ENCODE results near the gene NUP62CL. TPM values are rescaled to one million over a fixed set of nuclear protein-coding genes. Genes with fewer than 3 reads are reported as not detected.
"Not testable (repeated sequence)": the region's sequence is repeated elsewhere in the genome, so short reads cannot be mapped to it uniquely, and the experiment has no call there.

Gene NUP62CL
- total RNA-seq, 4 donors from 2014 or later: 1.3 to 4.2 (median 2.6) TPM

DNA sequence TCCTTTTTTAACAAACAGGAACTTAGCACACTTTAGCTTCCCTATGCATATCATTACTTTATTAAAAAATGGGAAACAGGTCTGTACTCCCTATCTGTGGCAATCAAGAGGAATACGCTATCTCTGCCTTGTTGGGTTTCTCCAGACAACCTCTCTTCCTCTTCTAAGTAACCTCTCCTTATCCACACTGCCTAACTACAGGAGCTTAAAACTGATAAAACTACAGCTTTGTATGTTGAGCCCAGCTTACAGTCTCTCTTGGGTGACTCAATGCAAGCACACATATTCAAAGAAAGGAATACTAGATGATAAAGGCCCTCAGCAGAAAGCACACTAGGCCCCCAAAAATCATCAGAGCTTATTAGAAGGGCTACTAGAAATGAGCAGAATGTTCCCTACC lies 8.9 kb downstream of the NUP62CL start:
- no peak overlapping the region for H3K4me3 ChIP-seq (ENCODE audit: low read depth, poor library complexity, severe bottlenecking)
- intact Hi-C loops (cut with DNase I; ENCODE audit: low total_unique reads): no loop called here
- no peak for DNase-seq (ENCODE audit: low spot score in 2 of 2)
- TF ChIP-seq, protein P1, sequence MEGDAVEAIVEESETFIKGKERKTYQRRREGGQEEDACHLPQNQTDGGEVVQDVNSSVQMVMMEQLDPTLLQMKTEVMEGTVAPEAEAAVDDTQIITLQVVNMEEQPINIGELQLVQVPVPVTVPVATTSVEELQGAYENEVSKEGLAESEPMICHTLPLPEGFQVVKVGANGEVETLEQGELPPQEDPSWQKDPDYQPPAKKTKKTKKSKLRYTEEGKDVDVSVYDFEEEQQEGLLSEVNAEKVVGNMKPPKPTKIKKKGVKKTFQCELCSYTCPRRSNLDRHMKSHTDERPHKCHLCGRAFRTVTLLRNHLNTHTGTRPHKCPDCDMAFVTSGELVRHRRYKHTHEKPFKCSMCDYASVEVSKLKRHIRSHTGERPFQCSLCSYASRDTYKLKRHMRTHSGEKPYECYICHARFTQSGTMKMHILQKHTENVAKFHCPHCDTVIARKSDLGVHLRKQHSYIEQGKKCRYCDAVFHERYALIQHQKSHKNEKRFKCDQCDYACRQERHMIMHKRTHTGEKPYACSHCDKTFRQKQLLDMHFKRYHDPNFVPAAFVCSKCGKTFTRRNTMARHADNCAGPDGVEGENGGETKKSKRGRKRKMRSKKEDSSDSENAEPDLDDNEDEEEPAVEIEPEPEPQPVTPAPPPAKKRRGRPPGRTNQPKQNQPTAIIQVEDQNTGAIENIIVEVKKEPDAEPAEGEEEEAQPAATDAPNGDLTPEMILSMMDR (IDR thresholded peaks at IDR 0.05): no peak
- no peak for TF ChIP-seq POLR2A (IDR thresholded peaks at IDR 0.05)
- WGBS, 2 donors: 81 to 82% methylated on average over 1 of the region's 1 CpG

DNA sequence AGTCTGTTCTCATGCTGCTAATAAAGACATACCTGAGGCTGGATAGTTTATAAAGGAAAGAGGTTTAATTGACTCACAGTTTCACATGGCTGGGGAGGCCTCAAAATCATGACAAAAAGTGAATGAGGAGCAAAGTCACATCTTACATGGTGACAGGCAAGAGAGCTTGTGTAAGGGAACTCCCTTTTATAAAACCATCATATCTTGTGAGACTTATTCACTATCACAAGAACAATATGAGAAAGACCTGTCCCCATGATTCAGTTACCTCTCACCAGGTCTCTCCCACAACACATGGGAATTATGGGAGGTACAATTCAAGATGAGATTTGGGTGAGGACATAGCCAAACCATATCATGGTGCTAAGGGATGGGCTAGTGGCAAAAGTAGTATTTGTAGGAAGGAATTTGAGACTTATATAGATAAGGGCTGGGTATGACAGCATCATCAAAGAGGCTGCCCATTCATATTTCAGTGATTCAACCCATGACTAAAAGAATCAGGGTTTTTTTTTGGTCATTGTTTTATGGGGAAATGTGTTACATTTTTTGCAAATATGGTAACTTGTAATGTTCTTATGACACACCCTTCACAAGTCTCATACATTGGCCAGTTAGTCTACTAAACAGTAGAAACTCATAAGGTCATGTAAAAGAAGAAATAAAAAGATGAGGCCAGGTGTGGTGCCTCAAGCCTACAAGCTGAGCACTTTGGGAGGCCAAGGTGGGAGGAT lies 34.7 kb downstream of the NUP62CL start:
- no peak overlapping the region for H3K4me3 ChIP-seq (ENCODE audit: low read depth, poor library complexity, severe bottlenecking)
- TF ChIP-seq, protein P1 (IDR thresholded peaks at IDR 0.05): no peak
- TF ChIP-seq POLR2A (IDR thresholded peaks at IDR 0.05): no peak
- DNase-seq (ENCODE audit: low spot score in 2 of 2): no peak
- intact Hi-C loops (cut with DNase I; ENCODE audit: low total_unique reads): no loop called here

DNA sequence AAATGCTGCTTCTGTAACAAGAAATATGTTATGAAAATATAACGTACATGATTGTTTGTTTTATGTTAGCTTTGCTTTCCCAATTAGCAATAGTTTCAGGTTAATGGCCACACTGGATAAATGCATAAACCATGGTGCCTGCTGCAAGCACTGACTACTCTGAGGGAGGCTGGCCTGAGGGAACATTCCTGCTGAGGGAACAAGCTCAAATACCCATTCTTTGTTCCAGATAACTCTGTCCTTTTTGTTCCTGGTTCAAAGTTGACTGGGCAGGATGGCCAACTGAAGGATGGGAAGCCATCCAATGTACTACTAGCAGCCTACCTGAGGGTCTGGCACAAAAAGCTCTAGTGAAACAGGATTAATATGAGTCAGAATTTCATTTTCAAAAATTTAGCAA lies 37.5 kb downstream of the NUP62CL start:
- WGBS, 2 donors: 72% methylated on average over 1 of the region's 1 CpG
- DNase-seq (ENCODE audit: low spot score in 2 of 2): no peak
- TF ChIP-seq POLR2A (IDR thresholded peaks at IDR 0.05): no peak
- TF ChIP-seq, protein P1 (IDR thresholded peaks at IDR 0.05): no peak
- intact Hi-C loops (cut with DNase I; ENCODE audit: low total_unique reads): loop anchor here (10.0 kb wide), 1 partner anchor 924 kb away; no protein-coding TSS in a partner anchor
- H3K4me3 ChIP-seq (ENCODE audit: low read depth, poor library complexity, severe bottlenecking): no peak overlapping the region

DNA sequence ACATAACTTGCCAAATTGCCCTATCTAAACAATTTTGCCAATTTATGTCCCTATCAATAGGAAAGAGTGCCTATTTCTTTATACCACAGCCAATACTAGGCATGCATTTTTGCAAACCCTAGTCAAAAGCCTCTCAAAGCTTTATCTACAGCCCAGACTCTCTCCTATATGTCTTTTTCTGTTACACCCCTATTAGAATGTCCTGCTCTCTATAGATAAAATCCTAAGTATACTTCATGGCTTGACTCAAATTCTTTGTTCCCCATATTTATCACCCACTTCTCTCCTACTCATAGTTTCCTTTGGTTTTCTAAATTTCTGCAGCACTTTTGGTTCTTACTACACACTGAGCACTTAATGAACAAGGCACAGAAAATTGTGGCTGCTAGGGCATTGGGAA lies 38.0 kb downstream of the NUP62CL start:
- TF ChIP-seq, protein P1 (IDR thresholded peaks at IDR 0.05): no peak
- TF ChIP-seq POLR2A (IDR thresholded peaks at IDR 0.05): no peak
- intact Hi-C loops (cut with DNase I; ENCODE audit: low total_unique reads): loop anchor here (10.0 kb wide), 1 partner anchor 923 kb away; no protein-coding TSS in a partner anchor
- H3K4me3 ChIP-seq (ENCODE audit: low read depth, poor library complexity, severe bottlenecking): no peak overlapping the region
- DNase-seq (ENCODE audit: low spot score in 2 of 2): no peak

DNA sequence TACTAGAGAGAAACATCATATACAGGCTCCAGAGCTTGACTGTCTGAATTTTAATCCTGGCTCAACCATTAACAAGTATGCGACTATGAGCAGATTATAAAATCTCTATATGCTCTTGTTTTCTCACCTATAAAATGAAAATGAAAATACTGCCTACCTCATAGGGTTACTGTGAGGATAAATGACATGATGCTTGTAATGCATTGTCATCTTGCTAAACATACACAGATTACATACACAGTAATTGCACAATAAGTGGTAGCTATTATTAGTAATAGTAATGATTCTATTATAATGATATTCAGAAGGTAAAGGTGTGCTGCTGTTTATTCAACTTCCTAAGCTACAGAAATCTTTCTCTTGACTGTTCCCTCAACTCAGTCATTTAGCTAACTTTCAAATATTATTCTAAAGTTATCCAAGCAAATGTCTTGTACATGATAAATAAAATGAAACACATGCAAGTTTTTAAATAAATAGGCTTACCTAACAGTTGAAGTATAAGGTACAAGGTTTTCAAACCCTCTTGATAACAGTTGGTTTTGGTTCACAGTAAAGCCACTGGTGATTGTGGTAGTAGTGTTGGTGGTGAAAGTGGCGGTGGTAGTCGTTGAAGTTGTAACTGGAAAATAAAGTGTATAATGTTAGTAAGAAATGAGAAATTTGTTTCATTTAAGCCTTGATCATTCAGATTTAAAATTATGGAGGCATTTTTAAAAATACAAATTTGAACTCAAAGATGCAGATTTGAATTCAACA lies 38.9 kb downstream of the NUP62CL start:
- 85 to 92% methylated on average over 3 of the region's 3 CpGs for whole genome bisulfite sequencing, 2 donors
- no peak for DNase-seq (ENCODE audit: low spot score in 2 of 2)
- intact Hi-C loops (cut with DNase I; ENCODE audit: low total_unique reads): loop anchor here (10.0 kb wide), 1 partner anchor 923 kb away; no protein-coding TSS in a partner anchor
- no peak overlapping the region for H3K4me3 ChIP-seq (ENCODE audit: low read depth, poor library complexity, severe bottlenecking)
- TF ChIP-seq, protein P1 (IDR thresholded peaks at IDR 0.05): no peak
- TF ChIP-seq POLR2A (IDR thresholded peaks at IDR 0.05): no peak

DNA sequence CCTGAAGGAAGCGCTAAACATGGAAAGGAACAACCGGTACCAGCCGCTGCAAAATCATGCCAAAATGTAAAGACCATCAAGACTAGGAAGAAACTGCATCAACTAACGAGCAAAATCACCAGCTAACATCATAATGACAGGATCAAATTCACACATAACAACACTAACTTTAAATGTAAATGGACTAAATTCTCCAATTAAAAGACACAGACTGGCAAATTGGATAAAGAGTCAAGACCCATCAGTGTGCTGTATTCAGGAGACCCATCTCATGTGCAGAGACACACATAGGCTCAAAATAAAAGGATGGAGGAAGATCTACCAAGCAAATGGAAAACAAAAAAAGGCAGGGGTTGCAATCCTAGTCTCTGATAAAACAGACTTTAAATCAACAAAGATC lies 48.6 kb downstream of the NUP62CL start:
- DNase-seq (ENCODE audit: low spot score in 2 of 2); intact Hi-C loops (cut with DNase I; ENCODE audit: low total_unique reads); H3K4me3 ChIP-seq (ENCODE audit: low read depth, poor library complexity, severe bottlenecking): not testable (repeated sequence)
- no CpG with 5 or more reads among the region's 4 CpGs for WGBS, 2 donors

DNA sequence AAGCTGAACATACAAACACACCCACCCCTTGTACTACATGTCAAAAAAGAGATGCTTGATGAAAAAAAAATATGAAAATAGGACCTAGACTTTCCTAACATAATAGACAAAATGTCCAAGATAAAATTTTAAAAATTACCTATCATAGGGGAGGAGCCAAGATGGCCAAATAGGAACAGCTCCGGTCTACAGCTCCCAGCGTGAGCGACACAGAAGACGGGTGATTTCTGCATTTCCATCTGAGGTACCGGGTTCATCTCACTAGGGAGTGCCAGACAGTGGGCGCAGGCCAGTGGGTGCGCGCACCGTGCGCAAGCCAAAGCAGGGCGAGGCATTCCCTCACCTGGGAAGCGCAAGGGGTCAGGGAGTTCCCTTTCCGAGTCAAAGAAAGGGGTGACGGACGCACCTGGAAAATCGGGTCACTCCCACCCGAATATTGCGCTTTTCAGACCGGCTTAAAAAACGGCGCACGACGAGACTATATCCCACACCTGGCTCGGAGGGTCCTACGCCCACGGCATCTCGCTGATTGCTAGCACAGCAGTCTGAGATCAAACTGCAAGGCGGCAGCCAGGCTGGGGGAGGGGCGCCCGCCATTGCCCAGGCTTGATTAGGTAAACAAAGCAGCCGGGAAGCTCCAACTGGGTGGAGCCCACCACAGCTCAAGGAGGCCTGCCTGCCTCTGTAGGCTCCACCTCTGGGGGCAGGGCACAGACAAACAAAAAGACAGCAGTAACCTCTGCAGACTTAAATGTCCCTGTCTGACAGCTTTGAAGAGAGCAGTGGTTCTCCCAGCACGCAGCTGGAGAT lies 50.4 kb downstream of the NUP62CL start:
- H3K4me3 ChIP-seq (ENCODE audit: low read depth, poor library complexity, severe bottlenecking); intact Hi-C loops (cut with DNase I; ENCODE audit: low total_unique reads): not testable (repeated sequence)
- WGBS, 2 donors: 9 to 49% methylated on average over 4 to 30 of the region's 32 CpGs

More for the DNA sequence above, 50.4 kb downstream of the NUP62CL start:
- DNase-seq (ENCODE audit: low spot score in 2 of 2): not testable (repeated sequence)

All from lower leg skin (tissue), 4 donors.